NK-92 treated with Interleukin-12 subunit alpha and Interleukin-12 subunit beta, amount 100 ng/mL, for 24 hours (cell line): ENCODE results near the gene UBE2E2.

Experiments used
- DNase-seq: peaks from one replicate; lab custom pipeline; 2025; lab: John Stamatoyannopoulos, UW

UBE2E2 gene

GRCh38 chr3:23389089-23389488, 186.0 kb downstream of the UBE2E2 start:
- DNase-seq, result no peak

- no peak for DNase-seq
Measured at GRCh38 chr3:23389686-23390085, 186.6 kb downstream of the UBE2E2 start.

GRCh38 chr3:23390446-23390845, 187.3 kb downstream of the UBE2E2 start:
- DNase-seq, result no peak

GRCh38 chr3:23390989-23391553, 187.9 kb downstream of the UBE2E2 start:
- no peak for DNase-seq

- no peak for DNase-seq
Measured at GRCh38 chr3:23395115-23395514, 192.0 kb downstream of the UBE2E2 start.

GRCh38 chr3:23396746-23397145, 193.6 kb downstream of the UBE2E2 start:
- no peak for DNase-seq

GRCh38 chr3:23399221-23399620, 196.1 kb downstream of the UBE2E2 start:
- no peak for DNase-seq

- no peak for DNase-seq
Measured at GRCh38 chr3:23402728-23403492, 199.8 kb downstream of the UBE2E2 start.

GRCh38 chr3:23404246-23404645, 201.1 kb downstream of the UBE2E2 start:
- no peak for DNase-seq

- no peak for DNase-seq
Measured at GRCh38 chr3:23405081-23405480, 202.0 kb downstream of the UBE2E2 start.

GRCh38 chr3:23406601-23407000, 203.5 kb downstream of the UBE2E2 start:
- no peak for DNase-seq

- DNase-seq, result no peak
Measured at GRCh38 chr3:23418026-23418425, 214.9 kb downstream of the UBE2E2 start.

GRCh38 chr3:23421811-23422516, 218.8 kb downstream of the UBE2E2 start:
- no peak for DNase-seq

GRCh38 chr3:23422517-23422851, 219.4 kb downstream of the UBE2E2 start:
- DNase-seq, result no peak

GRCh38 chr3:23425410-23425809, 222.3 kb downstream of the UBE2E2 start:
- DNase-seq, result no peak

GRCh38 chr3:23430781-23431398, 227.8 kb downstream of the UBE2E2 start:
- DNase-seq, result no peak

GRCh38 chr3:23431764-23432163, 228.6 kb downstream of the UBE2E2 start:
- DNase-seq, result no peak

GRCh38 chr3:23435318-23435717, 232.2 kb downstream of the UBE2E2 start:
- no peak for DNase-seq

- no peak for DNase-seq
Measured at GRCh38 chr3:23435904-23436303, 232.8 kb downstream of the UBE2E2 start.

GRCh38 chr3:23437484-23438145, 234.5 kb downstream of the UBE2E2 start:
- no peak for DNase-seq

GRCh38 chr3:23438657-23439056, 235.5 kb downstream of the UBE2E2 start:
- no peak for DNase-seq

GRCh38 chr3:23439080-23439479, 236.0 kb downstream of the UBE2E2 start:
- DNase-seq, result no peak
